T47D (cell line): Measurements from ENCODE around the gene DNER.

Source experiments
- DNase-seq, 2 experiments: peaks; one replicate each; pipeline versions ENCODE4 v3.0.0 to v3.0.0-alpha.2; 2011 to 2012; ENCODE audit warnings: low read depth in 1 of 2, low spot score in 1 of 2
- JUND ChIP-seq: IDR thresholded peaks from 2 replicates; pipeline ENCODE4 v1.6.1; 2012; ENCODE audit warnings: low read depth
- in situ Hi-C: cut with HindIII; loops from 2 replicates; pipeline ENCODE4 v1.10.0; 2016; ENCODE audit warnings: low sequenced_read_pairs, low pct_unique_long_range_greater_than_20kb

DNER gene

DNA sequence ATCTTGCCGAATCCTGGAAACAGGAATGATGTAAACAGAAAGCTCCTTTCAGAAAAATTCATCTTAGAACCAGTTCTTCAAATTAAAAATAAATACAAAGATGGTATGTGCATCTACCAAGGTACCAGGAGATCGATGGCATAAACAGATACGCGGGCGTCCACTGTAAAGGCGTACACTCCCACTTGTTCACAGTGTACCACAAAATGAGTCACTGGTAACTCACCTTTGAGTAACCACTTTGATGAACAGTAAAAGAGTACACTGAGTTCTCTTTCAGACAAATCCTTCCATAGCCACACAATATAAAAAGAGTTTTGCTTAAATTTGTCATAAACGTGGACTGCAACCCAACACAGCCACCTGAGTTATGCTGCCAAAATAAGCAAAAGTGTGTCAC, 128.3 kb downstream of the DNER start:
- in situ Hi-C loops, result no loop called here
- no peak for TF ChIP-seq JUND
- no peak for DNase-seq

DNA sequence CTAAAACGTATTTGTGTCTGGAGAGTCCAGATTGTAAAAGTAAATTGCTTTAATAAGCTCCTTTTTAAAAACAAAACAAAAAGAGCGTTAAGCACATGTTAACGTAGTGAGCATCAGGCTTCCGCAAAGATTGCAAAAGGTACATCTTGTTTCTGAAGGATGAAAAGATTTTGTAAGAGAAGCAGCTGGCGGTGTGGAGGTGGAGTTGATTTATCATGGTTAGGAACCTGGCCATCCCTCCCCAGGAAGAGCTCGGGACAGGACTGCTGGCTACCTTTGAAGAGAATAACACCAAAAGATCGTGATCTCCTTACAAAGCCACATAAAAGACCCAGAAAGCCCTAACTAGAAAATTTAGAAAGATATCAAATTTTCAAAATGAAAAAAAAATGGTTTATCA, 132.2 kb downstream of the DNER start:
- in situ Hi-C loops, result no loop called here
- no peak for DNase-seq
- no peak for TF ChIP-seq JUND

DNA sequence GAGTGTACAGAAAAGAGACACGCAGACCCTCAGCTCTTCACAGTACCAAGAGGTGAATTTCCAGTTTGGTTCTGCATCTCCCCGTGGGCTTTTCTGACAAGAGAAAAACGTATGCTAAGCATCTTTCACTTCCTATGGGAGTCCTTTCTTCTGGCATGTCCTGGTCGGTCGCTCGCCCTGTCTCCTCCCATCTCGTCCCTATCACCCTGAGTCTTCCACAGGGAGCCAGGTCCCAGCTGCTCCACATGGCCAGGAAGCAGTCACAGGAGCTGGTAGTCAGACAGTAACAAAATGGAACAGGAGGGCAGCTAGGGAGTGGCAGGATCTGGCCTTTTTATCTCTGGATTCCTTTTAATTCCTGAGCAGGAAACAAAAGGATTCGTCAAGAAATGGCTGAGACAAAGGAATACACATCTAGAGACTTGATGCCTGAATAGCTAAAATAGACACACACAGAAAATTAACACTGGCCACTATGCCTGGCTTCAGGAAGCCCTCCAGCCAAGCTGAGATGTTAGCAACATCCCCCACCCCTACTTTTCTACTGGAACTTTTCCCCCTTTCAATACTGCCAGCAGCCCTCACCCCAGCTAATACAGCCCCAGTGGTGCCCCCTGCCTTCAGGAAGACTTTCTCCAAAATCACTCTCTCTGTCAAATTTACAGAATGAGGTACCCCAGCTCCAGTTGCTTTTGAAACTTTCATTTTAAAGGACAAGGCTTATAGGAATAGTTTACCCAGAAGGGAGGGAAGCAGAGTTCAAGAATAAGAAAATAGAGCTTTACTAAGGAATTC, 136.1 kb downstream of the DNER start:
- DNase-seq, result no peak
- in situ Hi-C loops, result no loop called here
- TF ChIP-seq JUND, result no peak

DNA sequence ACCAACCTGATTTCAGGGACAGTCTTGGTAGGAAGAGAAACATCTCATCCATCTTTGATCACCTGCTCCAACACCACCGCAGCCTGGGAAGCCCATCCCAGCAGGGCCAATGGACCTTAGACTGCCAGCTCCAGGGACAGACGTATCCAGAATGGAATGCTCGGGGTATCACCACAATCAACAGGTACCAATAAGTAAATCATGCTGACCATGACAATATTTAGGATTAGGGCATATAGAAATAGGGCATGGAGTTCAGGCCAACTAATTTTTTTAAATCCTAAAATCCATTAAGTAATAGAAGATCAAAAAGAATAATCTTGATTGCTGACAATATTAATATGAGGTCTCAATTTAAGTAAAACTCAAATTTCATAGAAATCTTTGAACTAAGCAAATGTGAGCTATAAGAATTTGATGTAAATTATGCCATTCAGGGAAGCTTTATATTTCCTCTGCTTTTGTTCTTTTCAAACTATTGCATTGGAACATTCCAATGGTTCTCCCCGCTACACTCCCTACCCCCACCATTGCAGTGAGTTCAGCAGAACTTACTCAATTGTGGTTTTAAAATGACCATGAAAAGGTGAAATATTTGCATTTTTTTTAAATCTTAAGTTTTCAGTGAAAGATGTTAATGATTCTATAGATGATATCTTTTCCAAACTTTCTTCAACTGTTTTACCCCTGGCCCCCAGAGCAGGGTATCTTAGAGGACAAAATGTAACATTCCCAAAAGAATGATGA, 138.6 kb downstream of the DNER start:
- TF ChIP-seq JUND, result no peak
- in situ Hi-C loops, result no loop called here
- DNase-seq, result no peak

DNA sequence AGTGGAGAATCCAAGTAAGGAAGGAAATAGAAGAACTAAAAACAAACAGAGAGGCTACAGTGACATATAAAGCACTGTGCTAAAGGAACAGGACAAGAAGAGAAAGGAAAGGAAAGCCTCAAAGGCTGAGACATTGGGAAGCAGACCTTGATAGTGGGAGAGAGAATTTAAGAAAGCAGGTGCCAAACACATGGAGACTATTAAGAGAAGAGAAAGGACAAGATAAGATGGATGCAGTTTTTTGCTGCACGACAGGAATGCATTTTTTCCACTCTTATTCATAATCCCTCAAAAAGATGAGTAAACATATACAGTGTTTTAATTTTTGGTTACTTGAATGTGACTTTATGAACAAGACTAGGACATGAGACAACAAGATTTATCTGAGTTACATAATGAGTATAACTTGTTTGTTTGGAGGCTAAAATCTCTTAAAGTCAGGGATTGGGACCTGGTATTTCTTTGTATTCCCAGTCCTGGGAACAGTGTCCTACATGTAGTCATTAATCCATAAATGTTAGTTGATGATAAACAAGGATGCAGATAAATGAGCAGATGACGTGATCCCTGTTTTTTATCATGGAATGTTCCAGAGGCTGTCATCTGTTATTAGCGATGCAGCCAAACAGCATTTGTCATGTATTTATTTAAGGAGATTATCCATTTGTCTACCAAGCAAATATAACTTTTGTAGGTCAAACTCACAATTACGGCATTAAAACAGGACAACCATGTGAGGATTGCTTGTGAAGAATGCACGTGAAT, 141.7 kb downstream of the DNER start:
- no peak for TF ChIP-seq JUND
- in situ Hi-C loops, result no loop called here
- DNase-seq, result no peak

DNA sequence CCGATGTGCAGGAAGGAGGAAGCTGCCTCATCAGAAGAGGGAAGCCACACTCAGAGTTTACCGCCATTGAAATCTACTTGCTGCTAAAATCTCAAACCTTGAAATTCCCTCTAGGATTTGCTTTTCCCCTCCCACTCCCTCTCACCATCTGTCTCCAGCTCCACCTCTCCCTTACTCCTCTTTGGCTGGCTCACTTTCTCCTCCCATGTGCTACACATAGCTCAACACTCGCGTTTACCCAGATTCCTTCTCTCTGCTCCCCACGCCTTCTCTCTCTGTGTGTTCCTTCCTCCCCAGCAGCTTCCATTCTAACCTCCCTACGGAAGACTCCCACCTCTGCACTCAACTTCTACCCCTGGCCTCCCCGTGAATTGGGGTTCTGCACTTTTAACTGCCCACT, 143.1 kb downstream of the DNER start:
- no peak for DNase-seq
- no peak for TF ChIP-seq JUND
- in situ Hi-C loops, result no loop called here

DNA sequence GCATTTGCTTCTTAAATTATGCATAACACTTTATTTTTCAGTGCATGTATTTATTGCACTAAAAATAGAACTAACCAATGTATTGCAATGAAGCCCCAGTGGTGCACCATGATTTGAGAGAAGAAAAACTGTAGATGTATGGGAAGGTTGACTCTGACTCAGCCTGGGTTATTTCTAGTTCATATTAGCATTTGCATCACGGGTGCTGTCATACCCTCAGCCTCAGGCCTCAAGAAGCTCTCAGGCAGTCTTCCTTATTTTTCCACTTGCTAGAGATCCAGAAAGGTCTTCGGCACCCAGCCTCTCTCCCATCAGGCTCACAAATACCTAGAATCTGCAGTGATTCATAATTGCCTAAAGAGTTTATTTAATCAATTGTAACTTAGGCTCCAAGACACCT, 148.0 kb downstream of the DNER start:
- in situ Hi-C loops, result no loop called here
- DNase-seq, result no peak
- TF ChIP-seq JUND, result no peak

DNA sequence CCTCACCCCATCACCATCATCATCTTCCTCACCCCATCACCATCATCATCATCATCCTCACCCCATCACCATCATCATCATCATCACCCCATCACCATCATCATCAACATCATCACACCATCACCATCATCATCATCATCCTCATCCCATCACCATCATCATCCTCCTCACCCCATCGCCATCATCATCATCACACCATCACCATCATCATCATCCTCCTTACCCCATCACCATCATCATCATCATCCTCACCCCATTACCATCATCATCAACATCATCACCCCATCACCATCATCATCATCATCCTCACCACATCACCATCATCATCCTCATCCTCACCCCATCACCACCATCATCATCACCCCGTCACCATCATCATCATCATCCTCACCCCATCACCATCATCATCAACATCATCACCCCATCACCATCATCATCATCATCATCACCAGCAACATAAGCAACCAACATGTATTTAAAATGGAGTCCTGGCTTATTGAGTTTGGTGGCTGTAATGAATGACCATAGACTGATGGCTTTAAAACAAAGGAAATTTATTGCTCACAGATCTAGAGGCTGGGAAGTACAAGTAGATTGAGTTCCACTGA, 150.0 kb downstream of the DNER start:
- no peak for TF ChIP-seq JUND
- no peak for DNase-seq
- in situ Hi-C loops, result no loop called here

DNA sequence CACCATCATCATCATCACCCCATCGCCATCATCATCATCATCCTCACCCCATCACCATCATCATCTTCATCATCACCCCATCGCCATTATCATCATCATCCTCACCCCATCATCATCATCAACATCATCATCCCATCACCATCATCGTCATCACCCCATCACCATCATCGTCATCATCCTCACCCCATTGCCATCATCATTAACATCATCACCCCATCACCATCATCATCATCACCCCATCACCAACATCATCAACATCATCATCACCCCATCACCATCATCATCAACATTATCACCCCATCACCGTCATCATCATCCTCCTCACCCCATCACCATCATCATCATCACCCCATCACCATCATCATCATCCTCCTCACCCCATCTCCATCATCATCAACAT, 151.0 kb downstream of the DNER start:
- in situ Hi-C loops, result no loop called here
- no peak for DNase-seq
- no peak for TF ChIP-seq JUND

DNA sequence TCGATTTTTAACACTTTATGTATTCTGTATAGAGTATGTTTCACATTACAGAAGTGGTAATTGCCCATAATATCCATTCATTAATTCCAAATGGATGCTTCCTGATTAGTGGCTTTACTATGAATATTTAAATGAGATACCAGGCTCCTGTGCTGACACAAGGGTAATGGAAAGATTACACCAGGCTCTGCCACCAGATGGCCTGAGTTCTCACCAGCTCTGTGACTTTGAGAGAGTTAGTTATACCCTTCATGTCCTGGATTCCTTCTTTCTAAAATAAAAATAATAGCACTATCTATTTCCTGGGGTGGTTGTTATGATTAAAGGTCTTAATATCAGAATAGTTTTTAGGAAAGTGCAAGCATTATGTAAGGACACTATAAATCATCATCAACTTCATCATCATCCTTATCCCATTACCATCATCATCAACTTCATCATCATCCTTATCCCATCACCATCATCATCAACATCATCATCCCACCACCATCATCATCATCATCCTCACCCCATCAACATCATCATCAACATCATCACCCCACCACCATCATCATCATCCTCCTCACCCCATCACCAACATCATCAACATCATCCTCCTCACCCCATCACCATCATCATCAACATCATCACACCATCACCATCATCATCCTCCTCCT, 151.8 kb downstream of the DNER start:
- TF ChIP-seq JUND, result no peak

DNA sequence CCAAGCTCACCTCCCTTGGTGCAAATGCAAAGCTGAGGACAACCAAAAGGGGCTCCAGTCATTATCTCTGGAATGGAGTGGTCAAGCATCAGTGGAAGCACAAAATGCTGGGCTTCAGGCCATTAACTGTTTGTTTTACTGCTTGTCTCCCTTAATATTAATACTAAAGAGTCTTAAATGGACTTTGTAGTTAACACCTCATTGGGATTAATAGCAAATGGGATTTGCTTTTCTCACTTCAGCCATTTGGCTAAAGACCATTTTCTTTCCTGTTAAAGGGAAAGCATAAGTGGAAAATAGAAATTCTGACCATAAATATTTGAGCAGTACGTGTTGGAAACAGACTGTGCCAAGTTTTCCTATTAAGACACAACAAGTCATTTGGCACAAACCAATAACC, 154.4 kb downstream of the DNER start:
- DNase-seq, result no peak
- TF ChIP-seq JUND, result no peak
- in situ Hi-C loops, result no loop called here

More for the DNA sequence above, 151.8 kb downstream of the DNER start:
- in situ Hi-C loops, result no loop called here
- DNase-seq, result no peak

DNA sequence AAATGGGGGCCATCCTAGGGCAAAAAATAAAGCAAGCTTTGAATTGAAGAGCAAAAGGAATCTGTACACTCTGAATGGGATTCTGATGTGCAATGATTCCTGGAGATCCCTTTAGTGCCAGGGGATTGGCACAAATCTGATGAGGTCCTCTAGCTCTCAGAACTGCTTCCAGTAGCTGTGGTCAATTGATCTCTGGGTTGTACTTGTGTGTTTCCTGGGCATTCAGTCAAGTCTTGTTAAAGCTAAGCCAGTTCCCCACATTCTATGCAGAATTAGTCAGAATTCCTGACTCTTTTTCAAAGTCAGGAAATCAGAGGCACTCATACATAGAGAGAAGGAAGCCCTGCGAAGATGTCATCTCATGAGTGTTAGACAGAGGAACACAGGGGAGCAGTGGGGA, 161.3 kb downstream of the DNER start:
- TF ChIP-seq JUND, result no peak
- in situ Hi-C loops, result no loop called here
- no peak for DNase-seq
